ENCODE data around the gene CR1L. TPM values are rescaled to one million over a fixed set of nuclear protein-coding genes. Genes with fewer than 3 reads are reported as not detected.

CR1L gene
- total and polyA plus RNA-seq, 2 of the 8 experiments (the other 6 are each of a cell fraction or from before 2014, with no cell fraction given): 0.39 TPM; not detected in 1

GRCh38 chr1:207649210-207649753, 4.3 kb downstream of the CR1L start (continued):
- TF ChIP-seq SIX5 (IDR thresholded peaks at IDR 0.05; ENCODE audit: low read depth, low read length): no peak
- TF ChIP-seq RXRA (IDR thresholded peaks at IDR 0.05; ENCODE audit: insufficient read depth, low read depth, low read length): no peak
- TF ChIP-seq MAFK (IDR thresholded peaks at IDR 0.05; ENCODE audit: low read depth, low read length): no peak
- no peak for TF ChIP-seq TCF12 (IDR thresholded peaks at IDR 0.05; ENCODE audit: low read depth, low read length)
- no peak for TF ChIP-seq CEBPB (IDR thresholded peaks at IDR 0.05; ENCODE audit: low read depth, low read length)
- no peak for TF ChIP-seq SUZ12 (IDR thresholded peaks at IDR 0.05; ENCODE audit: low read length)
- TF ChIP-seq POLR2A (IDR thresholded peaks at IDR 0.05; ENCODE audit: control extremely low read depth in 1 of 2, low read depth in 2 of 2, low read length in 2 of 2): no peak
